Measurements from ENCODE around the gene CDCA8. TPM values are rescaled to one million over a fixed set of nuclear protein-coding genes. Genes with fewer than 3 reads are reported as not detected.
"Not testable (repeated sequence)": the region's sequence is repeated elsewhere in the genome, so short reads cannot be mapped to it uniquely, and the experiment has no call there.

CDCA8 gene
- polyA plus RNA-seq, 1 donor (not counting 4 experiments of a cell fraction or from before 2014, with no cell fraction given) = 15.1 TPM

GRCh38 chr1:37732111-37732780, 39.9 kb downstream of the CDCA8 start:
- Histone ChIP-seq H3K36me3 (ENCODE audit: control insufficient read depth in 2 of 2, extremely low read depth in 1 of 2, insufficient read depth in 2 of 2, low read length in 2 of 2) (no peaks in the 10 kb centered on the region), H3K27me3 (ENCODE audit: control insufficient read depth, extremely low read depth, insufficient read depth, low read length) (peaks cover 34% of the 10 kb centered on the region), H4K20me1 (ENCODE audit: control insufficient read depth, extremely low read depth, insufficient read depth, low read length) (no peaks in the 10 kb centered on the region), H3K27ac (ENCODE audit: control insufficient read depth, insufficient read depth, low read length) (no peak overlapping the region), H3K9me3 (ENCODE audit: control insufficient read depth, low read depth, low read length) (no peaks in the 10 kb centered on the region), H3K4me1 (ENCODE audit: control insufficient read depth, extremely low read depth, insufficient read depth, low read length) (no peaks in the 10 kb centered on the region), H3K79me2 (ENCODE audit: control insufficient read depth, insufficient read depth, low read length) (no peaks in the 10 kb centered on the region), H2AFZ (ENCODE audit: control insufficient read depth, low read length) (no peak overlapping the region), H3K9ac (ENCODE audit: control insufficient read depth, extremely low read depth, insufficient read depth, low read length) (no peak overlapping the region), H3K9me1 (ENCODE audit: control insufficient read depth, extremely low read depth, insufficient read depth, low read length) (no peaks in the 10 kb centered on the region), H3K4me3 (ENCODE audit: control insufficient read depth in 2 of 3, extremely low read depth in 1 of 3, insufficient read depth in 2 of 3, low read depth in 1 of 3, low read length in 3 of 3) (no peak overlapping the region), H3K4me2 (ENCODE audit: control insufficient read depth, extremely low read depth, insufficient read depth, low read depth, low read length) (no peak overlapping the region)
- dilution Hi-C loops (cut with MboI; ENCODE audit: extremely low pct_ligation_motif_present, low sequenced_read_pairs) = no loop called here
- FAIRE-seq (no peak), DNase-seq (ENCODE audit: low read depth, low spot score) (no peak)
- TF ChIP-seq CTCF (optimal IDR thresholded peaks at IDR 0.05 in 1 of 3, IDR thresholded peaks at IDR 0.05 in 1 of 3, conservative IDR thresholded peaks at IDR 0.05 in 1 of 3; ENCODE audit: extremely low read depth in 1 of 3, insufficient read depth in 2 of 3, low read length in 3 of 3) (no peak), EZH2 (IDR thresholded peaks at IDR 0.05; ENCODE audit: low read length) (no peak)

DNA sequence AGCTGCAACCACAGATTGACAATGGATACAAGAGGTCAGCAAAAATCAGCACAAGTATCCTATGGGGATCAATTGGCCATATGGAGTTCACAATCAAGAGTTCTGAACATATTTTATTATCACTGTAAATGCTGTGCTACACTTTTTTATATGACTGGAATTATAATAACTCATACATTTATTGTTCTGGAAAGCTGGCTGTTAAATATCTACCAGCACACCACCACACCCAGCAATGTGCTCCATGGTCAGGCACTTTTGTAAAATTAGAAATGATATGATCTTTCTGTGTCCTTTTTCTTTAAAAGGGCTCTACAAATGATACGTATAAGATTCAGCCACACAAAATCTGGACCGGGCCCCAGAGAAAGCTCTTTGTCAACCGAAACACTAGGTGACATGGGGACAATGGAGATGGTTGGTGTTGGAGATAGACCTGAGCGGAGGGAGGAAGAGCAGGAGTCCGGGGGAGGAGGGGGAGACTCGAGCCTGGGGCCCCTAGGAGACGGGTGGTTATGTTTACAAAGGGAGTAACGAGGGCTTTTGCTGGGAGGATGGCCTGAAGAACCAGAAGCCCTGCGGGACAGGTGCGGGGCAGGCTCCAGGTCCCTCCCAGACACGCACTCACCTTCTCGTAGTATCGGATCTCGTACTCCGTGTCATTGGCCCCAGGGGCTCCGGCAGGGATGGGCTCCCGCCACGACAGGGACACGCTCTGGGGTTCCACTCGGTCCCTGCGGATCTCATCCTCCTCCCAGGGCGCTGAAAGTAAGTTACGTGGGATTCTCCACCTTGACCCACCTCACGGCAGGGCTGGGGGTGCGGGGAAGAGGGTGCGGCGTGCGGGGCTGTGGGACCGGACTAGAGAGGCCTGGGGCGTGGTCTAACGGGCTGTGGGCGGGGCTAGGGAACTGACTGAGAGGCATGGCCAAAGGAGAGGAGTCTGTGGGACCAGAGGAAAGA, 42.6 kb downstream of the CDCA8 start:
- H2AFZ ChIP-seq (ENCODE audit: control insufficient read depth, low read length) = no peak overlapping the region
- dilution Hi-C loops (cut with MboI; ENCODE audit: extremely low pct_ligation_motif_present, low sequenced_read_pairs) = no loop called here
- no peaks in the 10 kb centered on the region for H4K20me1 ChIP-seq (ENCODE audit: control insufficient read depth, extremely low read depth, insufficient read depth, low read length)
- peaks cover 11% of the 10 kb centered on the region for H3K27me3 ChIP-seq (ENCODE audit: control insufficient read depth, extremely low read depth, insufficient read depth, low read length)
- no peaks in the 10 kb centered on the region for H3K9me3 ChIP-seq (ENCODE audit: control insufficient read depth, low read depth, low read length)
- H3K79me2 ChIP-seq (ENCODE audit: control insufficient read depth, insufficient read depth, low read length) = no peaks in the 10 kb centered on the region
- H3K4me3 ChIP-seq (ENCODE audit: control insufficient read depth in 2 of 3, extremely low read depth in 1 of 3, insufficient read depth in 2 of 3, low read depth in 1 of 3, low read length in 3 of 3) = peak overlapping the region in 1 of 3 experiments; percentile 8
- H3K9ac ChIP-seq (ENCODE audit: control insufficient read depth, extremely low read depth, insufficient read depth, low read length) = no peak overlapping the region
- H3K4me1 ChIP-seq (ENCODE audit: control insufficient read depth, extremely low read depth, insufficient read depth, low read length) = peaks cover 8% of the 10 kb centered on the region
- no peak for DNase-seq (ENCODE audit: low read depth, low spot score)
- FAIRE-seq = no peak
- TF ChIP-seq EZH2 (IDR thresholded peaks at IDR 0.05; ENCODE audit: low read length) (no peak), CTCF (optimal IDR thresholded peaks at IDR 0.05 in 1 of 3, IDR thresholded peaks at IDR 0.05 in 1 of 3, conservative IDR thresholded peaks at IDR 0.05 in 1 of 3; ENCODE audit: extremely low read depth in 1 of 3, insufficient read depth in 2 of 3, low read length in 3 of 3) (no peak)
- peak overlapping the region; percentile 32 for H3K4me2 ChIP-seq (ENCODE audit: control insufficient read depth, extremely low read depth, insufficient read depth, low read depth, low read length)
- H3K9me1 ChIP-seq (ENCODE audit: control insufficient read depth, extremely low read depth, insufficient read depth, low read length) = no peaks in the 10 kb centered on the region
- H3K27ac ChIP-seq (ENCODE audit: control insufficient read depth, insufficient read depth, low read length) = no peak overlapping the region
- no peaks in the 10 kb centered on the region for H3K36me3 ChIP-seq (ENCODE audit: control insufficient read depth in 2 of 2, extremely low read depth in 1 of 2, insufficient read depth in 2 of 2, low read length in 2 of 2)

- H3K27ac ChIP-seq (ENCODE audit: control insufficient read depth, insufficient read depth, low read length); H4K20me1 ChIP-seq (ENCODE audit: control insufficient read depth, extremely low read depth, insufficient read depth, low read length); H2AFZ ChIP-seq (ENCODE audit: control insufficient read depth, low read length); dilution Hi-C loops (cut with MboI; ENCODE audit: extremely low pct_ligation_motif_present, low sequenced_read_pairs); H3K4me3 ChIP-seq (ENCODE audit: control insufficient read depth in 2 of 3, extremely low read depth in 1 of 3, insufficient read depth in 2 of 3, low read depth in 1 of 3, low read length in 3 of 3); FAIRE-seq; H3K9me3 ChIP-seq (ENCODE audit: control insufficient read depth, low read depth, low read length); H3K4me2 ChIP-seq (ENCODE audit: control insufficient read depth, extremely low read depth, insufficient read depth, low read depth, low read length); H3K79me2 ChIP-seq (ENCODE audit: control insufficient read depth, insufficient read depth, low read length); H3K9me1 ChIP-seq (ENCODE audit: control insufficient read depth, extremely low read depth, insufficient read depth, low read length); H3K9ac ChIP-seq (ENCODE audit: control insufficient read depth, extremely low read depth, insufficient read depth, low read length); DNase-seq (ENCODE audit: low read depth, low spot score); H3K36me3 ChIP-seq (ENCODE audit: control insufficient read depth in 2 of 2, extremely low read depth in 1 of 2, insufficient read depth in 2 of 2, low read length in 2 of 2): not testable (repeated sequence)
- peaks cover 17% of the 10 kb centered on the region for H3K4me1 ChIP-seq (ENCODE audit: control insufficient read depth, extremely low read depth, insufficient read depth, low read length)
- peaks cover 10% of the 10 kb centered on the region for H3K27me3 ChIP-seq (ENCODE audit: control insufficient read depth, extremely low read depth, insufficient read depth, low read length)
Observed at GRCh38 chr1:37737975-37738374, 45.7 kb downstream of the CDCA8 start.

All from keratinocyte (primary cell).